ENCODE measurements around the gene LY6G6C.

- TF ChIP-seq CTCF (IDR thresholded peaks at IDR 0.05) = no peak
- TF ChIP-seq EZH2 (IDR thresholded peaks at IDR 0.05; ENCODE audit: borderline replicate concordance, insufficient read depth, low read depth, low read length, poor library complexity, severe bottlenecking) = no peak
Measured at GRCh38 chr6:31765559-31765909, 44.0 kb upstream of the LY6G6C start.
